Stimulated activated CD4-positive, alpha-beta T cell treated with anti-CD3 and anti-CD28 coated beads, TNF-alpha, amount 100 ng/mL, for 48 hours (primary cell): Measurements from ENCODE around the gene CACNA1C.

Source experiments
- DNase-seq, 3 donors: peaks; one replicate each; pipeline ENCODE4 v3.0.0-alpha.2; 2020; ENCODE audit warnings: low read depth in 3 of 3

The CACNA1C gene

GRCh38 chr12:2320841-2321240 is 268.1 kb downstream of the CACNA1C start:
- DNase-seq: no peak

- DNase-seq: no peak
Measured at GRCh38 chr12:2322554-2323120, 269.9 kb downstream of the CACNA1C start.

GRCh38 chr12:2323532-2324255 is 270.9 kb downstream of the CACNA1C start:
- no peak for DNase-seq

- DNase-seq: no peak
Measured at GRCh38 chr12:2324387-2324786, 271.6 kb downstream of the CACNA1C start.

GRCh38 chr12:2325519-2325918 is 272.7 kb downstream of the CACNA1C start:
- DNase-seq: no peak

- no peak for DNase-seq
Measured at GRCh38 chr12:2326470-2326869, 273.7 kb downstream of the CACNA1C start.

GRCh38 chr12:2328661-2329060 is 275.9 kb downstream of the CACNA1C start:
- DNase-seq: no peak

- DNase-seq: no peak
Measured at GRCh38 chr12:2329661-2330210, 276.9 kb downstream of the CACNA1C start.

- no peak for DNase-seq
Measured at GRCh38 chr12:2332236-2332635, 279.4 kb downstream of the CACNA1C start.

GRCh38 chr12:2332947-2333346 is 280.2 kb downstream of the CACNA1C start:
- no peak for DNase-seq

- DNase-seq: no peak
Measured at GRCh38 chr12:2333491-2334195, 280.9 kb downstream of the CACNA1C start.

GRCh38 chr12:2334271-2334670 is 281.5 kb downstream of the CACNA1C start:
- no peak for DNase-seq

GRCh38 chr12:2334689-2335088 is 281.9 kb downstream of the CACNA1C start:
- no peak for DNase-seq

GRCh38 chr12:2335109-2335508 is 282.3 kb downstream of the CACNA1C start:
- DNase-seq: no peak

- no peak for DNase-seq
Measured at GRCh38 chr12:2335513-2335912, 282.7 kb downstream of the CACNA1C start.

GRCh38 chr12:2335916-2336315 is 283.1 kb downstream of the CACNA1C start:
- no peak for DNase-seq

GRCh38 chr12:2336409-2336829 is 283.6 kb downstream of the CACNA1C start:
- no peak for DNase-seq

- DNase-seq: no peak
Measured at GRCh38 chr12:2337031-2338010, 284.5 kb downstream of the CACNA1C start.

GRCh38 chr12:2338381-2338780 is 285.6 kb downstream of the CACNA1C start:
- DNase-seq: no peak

GRCh38 chr12:2338991-2339431 is 286.2 kb downstream of the CACNA1C start:
- DNase-seq: no peak

- no peak for DNase-seq
Measured at GRCh38 chr12:2341051-2341751, 288.4 kb downstream of the CACNA1C start.
